Ovary (tissue), 9 donors: Measurements from ENCODE around the gene SPATA25. TPM values are rescaled to one million over a fixed set of nuclear protein-coding genes. Genes with fewer than 3 reads are reported as not detected.

ENCODE experiments used
- DNase-seq, 5 donors: peaks; one replicate each; pipeline ENCODE4 v3.0.0-alpha.2; 2019 to 2020
- H3K27ac ChIP-seq, 2 donors: fragments of 200-600 bp; one replicate each; pipeline versions ENCODE4 v1.5.1 to v1.8.0; 2019 to 2022
- H3K27me3 ChIP-seq: fragments of 200-600 bp; one replicate; pipeline ENCODE4 v1.8.0; 2022
- H3K36me3 ChIP-seq: fragments of 200-600 bp; sonication (generic); one replicate; pipeline ENCODE4 v1.5.1; 2019
- H3K4me1 ChIP-seq: one replicate; pipeline ENCODE4 v1.8.1; 2013; ENCODE audit warnings: mild to moderate bottlenecking, moderate library complexity; ENCODE audit not compliant: insufficient read depth
- H3K4me3 ChIP-seq: fragments of 200-600 bp; sonication (generic); one replicate; pipeline ENCODE4 v1.5.1; 2017
- H3K9me3 ChIP-seq, 2 donors: fragments of 200-600 bp in 1 of 2; sonication (generic) in 1 of 2; one replicate each; pipeline versions ENCODE4 v1.5.1 to v1.8.1; 2013 to 2019; ENCODE audit warnings: mild to moderate bottlenecking in 1 of 2, moderate library complexity in 1 of 2
- EP300 ChIP-seq: sonication (generic); formaldehyde crosslinking; IDR thresholded peaks from one replicate; pipeline ENCODE4 v1.6.1; 2017; ENCODE audit warnings: antibody characterized with exemption
- POLR2A ChIP-seq: fragments of 450-650 bp; IDR thresholded peaks from one replicate; pipeline ENCODE4 v1.6.1; 2017; ENCODE audit warnings: antibody characterized with exemption, mild to moderate bottlenecking, moderate library complexity
- whole genome bisulfite sequencing, 3 donors: extraction: QIAGEN DNeasy Blood & Tissue Kit in 1 of 3; methylation state at CpG; one replicate each; pipeline versions ENCODE4 v1.1.5 to v1.1.7; 2013 to 2017; 5-methylcytosine and 5-hydroxymethylcytosine counted together
- intact Hi-C, 4 donors: fragments of 100-400 bp; cut with DNase I; formaldehyde crosslinking; loops; one replicate each; pipeline versions ENCODE4 v1.11.0 to v1.15.1; 2022 to 2023
- polyA plus RNA-seq, 2 donors: library from polyadenylated mRNA; stranded (reverse); fragments of 200-250 nt in 1 of 2; fragments of 350-450 nt in 1 of 2; fragmentation: Illumina TruSeq in 1 of 2; extraction: RNeasy Lipid Tissue Mini Kit (QIAGEN cat#74804) in 1 of 2; gene quantifications; one replicate each; pipeline ENCODE4 v1.2.3, GENCODE V29; 2013 to 2014
- total RNA-seq, 7 donors: library from RNA; depleted of rRNA in 2 of 7; stranded (reverse); fragments of >200 nt in 2 of 7; fragmentation: NEBNext Ultra II Directional in 3 of 7; extraction: Animal tissue kit (Norgen Biotek cat#: 25700) in 3 of 7; gene quantifications; one replicate each; pipeline versions ENCODE4 v1.1.0 to v1.2.4, GENCODE V29; 2016 to 2023
- TF ChIP-seq, protein P1 (sequence below), 3 donors: fragments of 450-650 bp in 2 of 3; fragments of 200-600 bp in 1 of 3; IDR thresholded peaks; one replicate each; pipeline versions ENCODE4 v1.5.1 to v1.8.0; 2016 to 2022; ENCODE audit warnings: antibody characterized with exemption in 3 of 3, mild to moderate bottlenecking in 1 of 3
- donor health status: DM: no; HTN: no; CAD: no; lungs with moderate emphysema.
- donor health status: DM: no; HTN: no; CAD: no.
- donor health status: Bipolar disorder and iron deficiency.
- donor health status: DM: yes; HTN: yes; CAD: no.
- donor health status: DM: no; HTN: no; CAD: no.
- donor health status: DM: yes; HTN: yes; CAD: no.

Gene SPATA25
- total and polyA plus RNA-seq, 9 donors: 4.2 to 7.5 (median 5.7) TPM; not detected in 1

- 4 to 15% (median 12%) methylated on average over 5 of the region's 5 CpGs for WGBS, 3 donors
- intact Hi-C loops: no loop called here
- Histone ChIP-seq H3K4me1 (peaks cover 31% of the 10 kb centered on the region), H3K9me3 (no peaks in the 10 kb centered on the region), H3K27me3 (no peaks in the 10 kb centered on the region), H3K4me3 (no peak overlapping the region), H3K36me3 (no peaks in the 10 kb centered on the region), H3K27ac (peak overlapping the region; percentile 60 to 78)
- peak in 4 of 5 donors; percentile 62 to 79 (median 74) for DNase-seq
- TF ChIP-seq POLR2A: no peak
- TF ChIP-seq, protein P1, sequence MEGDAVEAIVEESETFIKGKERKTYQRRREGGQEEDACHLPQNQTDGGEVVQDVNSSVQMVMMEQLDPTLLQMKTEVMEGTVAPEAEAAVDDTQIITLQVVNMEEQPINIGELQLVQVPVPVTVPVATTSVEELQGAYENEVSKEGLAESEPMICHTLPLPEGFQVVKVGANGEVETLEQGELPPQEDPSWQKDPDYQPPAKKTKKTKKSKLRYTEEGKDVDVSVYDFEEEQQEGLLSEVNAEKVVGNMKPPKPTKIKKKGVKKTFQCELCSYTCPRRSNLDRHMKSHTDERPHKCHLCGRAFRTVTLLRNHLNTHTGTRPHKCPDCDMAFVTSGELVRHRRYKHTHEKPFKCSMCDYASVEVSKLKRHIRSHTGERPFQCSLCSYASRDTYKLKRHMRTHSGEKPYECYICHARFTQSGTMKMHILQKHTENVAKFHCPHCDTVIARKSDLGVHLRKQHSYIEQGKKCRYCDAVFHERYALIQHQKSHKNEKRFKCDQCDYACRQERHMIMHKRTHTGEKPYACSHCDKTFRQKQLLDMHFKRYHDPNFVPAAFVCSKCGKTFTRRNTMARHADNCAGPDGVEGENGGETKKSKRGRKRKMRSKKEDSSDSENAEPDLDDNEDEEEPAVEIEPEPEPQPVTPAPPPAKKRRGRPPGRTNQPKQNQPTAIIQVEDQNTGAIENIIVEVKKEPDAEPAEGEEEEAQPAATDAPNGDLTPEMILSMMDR (IDR thresholded peaks at IDR 0.05): no peak
- no peak for TF ChIP-seq EP300
These were observed 30.3 kb upstream of the SPATA25 start for GRCh38 chr20:45917790-45918141.

DNA sequence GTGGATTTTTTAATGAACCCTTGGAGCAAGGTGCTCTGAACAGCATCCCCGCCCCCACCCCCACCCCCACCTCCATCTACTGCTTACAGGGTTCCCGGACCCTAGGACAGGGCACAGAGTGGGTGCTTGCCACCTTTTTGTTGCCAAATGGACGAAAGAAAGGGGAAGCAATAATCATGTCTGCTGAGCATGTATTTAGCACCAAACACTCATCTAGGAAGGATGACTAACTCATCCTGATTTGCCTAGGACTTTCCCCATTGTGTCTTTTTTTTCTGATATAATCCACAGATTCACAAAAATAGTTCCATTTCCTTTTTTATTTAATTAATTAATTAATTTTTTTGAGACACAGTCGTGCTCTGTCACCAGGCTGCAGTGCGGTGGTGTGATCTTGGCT is 25.7 kb upstream of the SPATA25 start:
- no peaks in the 10 kb centered on the region for H3K36me3 ChIP-seq
- no peaks in the 10 kb centered on the region for H3K9me3 ChIP-seq
- peaks cover 8% of the 10 kb centered on the region for H3K4me1 ChIP-seq
- WGBS, 3 donors: 57 to 71% (median 64%) methylated on average over 5 of the region's 5 CpGs
- no peaks in the 10 kb centered on the region for H3K27me3 ChIP-seq
- no peak for TF ChIP-seq EP300
- TF ChIP-seq, protein P1 (IDR thresholded peaks at IDR 0.05): no peak
- TF ChIP-seq POLR2A: no peak
- DNase-seq: peak in 1 of 5 donors; percentile 15
- H3K27ac ChIP-seq: no peak overlapping the region
- intact Hi-C loops: no loop called here
- no peak overlapping the region for H3K4me3 ChIP-seq

DNA sequence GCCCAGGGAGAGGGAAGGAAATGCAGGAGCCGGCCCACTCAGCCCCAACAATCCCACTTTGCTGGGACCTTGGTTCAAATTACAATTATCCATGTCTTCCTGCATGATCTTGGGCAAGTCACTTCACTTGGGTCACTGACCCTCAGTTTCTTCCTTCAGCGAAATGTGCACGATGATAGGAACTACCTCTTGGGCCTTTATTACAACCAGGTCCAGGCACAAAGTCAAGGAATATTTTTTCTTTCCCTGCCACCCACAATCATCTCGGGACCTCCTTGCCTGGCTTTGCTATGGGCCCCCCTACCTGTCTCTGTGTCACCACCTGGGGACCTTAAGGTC is 24.9 kb upstream of the SPATA25 start:
- no peak for DNase-seq
- H3K27me3 ChIP-seq: no peaks in the 10 kb centered on the region
- no peaks in the 10 kb centered on the region for H3K36me3 ChIP-seq
- H3K27ac ChIP-seq: peak overlapping the region; percentile 72 to 87
- peaks cover 8% of the 10 kb centered on the region for H3K4me1 ChIP-seq
- intact Hi-C loops: no loop called here
- whole genome bisulfite sequencing, 3 donors: 12 to 17% (median 14%) methylated on average over 4 of the region's 4 CpGs
- peak overlapping the region; percentile 62 for H3K4me3 ChIP-seq
- TF ChIP-seq EP300: no peak
- TF ChIP-seq, protein P1 (IDR thresholded peaks at IDR 0.05): no peak
- TF ChIP-seq POLR2A: no peak
- H3K9me3 ChIP-seq: no peaks in the 10 kb centered on the region

DNA sequence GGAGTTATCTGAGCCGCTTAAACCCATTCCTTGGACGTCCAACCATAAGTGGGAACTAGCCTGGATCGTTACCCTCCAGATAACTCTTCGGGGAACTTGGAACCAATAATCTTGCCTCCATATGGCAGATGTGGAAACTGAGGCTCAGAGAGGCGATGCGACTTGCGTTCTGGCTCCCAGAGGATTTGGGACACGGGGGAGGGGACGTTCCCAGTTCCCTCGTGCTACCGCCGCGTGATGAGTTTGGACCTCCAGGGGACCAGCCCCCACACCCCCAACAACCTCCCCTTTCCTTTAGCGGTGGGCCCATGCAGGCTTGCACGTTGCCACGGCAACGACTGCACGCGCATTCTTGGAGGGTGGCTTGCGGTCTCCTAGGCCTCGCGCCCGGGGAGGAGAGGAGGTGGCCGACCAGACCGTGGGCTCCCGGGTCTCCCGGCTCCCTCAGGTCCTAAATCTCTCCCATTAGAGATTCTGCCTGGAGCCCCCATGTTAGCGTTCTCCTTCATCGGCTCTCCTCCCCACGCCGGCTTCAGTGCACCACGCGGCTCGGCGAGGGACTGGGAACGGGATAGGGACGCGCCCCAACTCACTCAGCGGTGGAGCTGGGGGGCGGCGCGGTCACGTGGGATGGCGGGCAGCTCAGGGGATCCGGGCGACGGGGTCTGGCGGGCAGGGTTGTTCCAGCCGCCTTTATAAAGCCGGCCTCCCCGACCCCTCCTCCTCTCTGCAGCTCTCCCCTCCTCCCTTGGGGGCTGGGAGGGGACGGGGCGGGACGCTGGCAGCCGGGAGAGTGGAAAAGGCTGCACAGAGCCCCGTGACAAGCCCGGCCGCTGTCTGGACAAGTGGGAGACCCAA is 24.3 kb upstream of the SPATA25 start, which contains the start of gene PLTP:
Gene PLTP, minus strand, starts transcription at position 670 of the 858 bp plus-strand sequence. CDS start 703 bp downstream, outside the sequence.
- no peaks in the 10 kb centered on the region for H3K36me3 ChIP-seq

More for the DNA sequence above, 24.3 kb upstream of the SPATA25 start, which contains the start of gene PLTP:
- Histone ChIP-seq H3K4me1 (peaks cover 7% of the 10 kb centered on the region), H3K27me3 (no peaks in the 10 kb centered on the region), H3K27ac (peak within 1 kb of the TSS; percentile 72 to 87), H3K9me3 (no peaks in the 10 kb centered on the region), H3K4me3 (peak within 1 kb of the TSS; percentile 62)
- DNase-seq: peak; percentile 79 to 87 (median 85)
- WGBS, 3 donors: 0 to 1% (median 0%) methylated on average over 48 to 58 of the region's 58 CpGs
- TF ChIP-seq POLR2A: peak; percentile 42
- no peak for TF ChIP-seq EP300
- TF ChIP-seq, protein P1 (IDR thresholded peaks at IDR 0.05): no peak
- intact Hi-C loops: no loop called here
